GM12872 (cell line): ENCODE data around the gene CPD.

Experiments
- TF ChIP-seq, protein P1 (sequence below): IDR thresholded peaks from 3 replicates; pipeline ENCODE4 v1.5.1; 2011; ENCODE audit warnings: low read depth, mild to moderate bottlenecking, low read length, moderate library complexity; ENCODE audit not compliant: insufficient read depth

Gene CPD

DNA sequence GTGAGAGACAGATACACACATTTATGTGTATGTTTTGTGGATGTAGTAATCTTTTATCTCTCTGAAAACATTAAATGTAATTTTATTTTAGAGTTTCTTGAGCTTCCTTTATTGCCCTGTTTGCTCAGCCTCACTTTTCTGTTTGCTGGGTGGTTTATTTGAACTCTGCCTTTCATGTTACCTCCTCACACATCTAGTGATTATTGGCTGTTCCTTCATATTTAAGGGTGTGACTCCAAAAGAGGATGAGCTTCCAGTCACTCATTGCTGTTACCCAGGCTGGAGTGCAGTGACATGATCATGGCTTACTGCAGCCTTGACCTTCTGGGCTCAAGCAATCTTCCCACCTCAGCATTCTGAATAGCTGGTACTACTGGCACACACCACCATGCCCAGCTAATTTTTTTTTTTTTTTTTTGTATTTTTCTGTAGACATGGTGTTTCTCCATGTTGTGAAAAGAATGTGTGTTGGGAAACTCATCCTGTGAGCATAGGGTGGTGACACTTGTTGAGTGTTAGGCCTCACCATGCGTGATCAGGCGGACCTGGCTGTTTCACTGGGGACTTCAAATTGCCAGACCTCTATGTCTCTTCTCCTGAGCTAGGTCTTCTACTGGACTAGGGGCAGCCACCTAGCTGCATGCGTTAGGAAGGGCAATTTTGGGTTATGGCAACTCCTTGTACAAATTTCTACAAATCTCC is 136.3 kb downstream of the CPD start:
- TF ChIP-seq, protein P1, sequence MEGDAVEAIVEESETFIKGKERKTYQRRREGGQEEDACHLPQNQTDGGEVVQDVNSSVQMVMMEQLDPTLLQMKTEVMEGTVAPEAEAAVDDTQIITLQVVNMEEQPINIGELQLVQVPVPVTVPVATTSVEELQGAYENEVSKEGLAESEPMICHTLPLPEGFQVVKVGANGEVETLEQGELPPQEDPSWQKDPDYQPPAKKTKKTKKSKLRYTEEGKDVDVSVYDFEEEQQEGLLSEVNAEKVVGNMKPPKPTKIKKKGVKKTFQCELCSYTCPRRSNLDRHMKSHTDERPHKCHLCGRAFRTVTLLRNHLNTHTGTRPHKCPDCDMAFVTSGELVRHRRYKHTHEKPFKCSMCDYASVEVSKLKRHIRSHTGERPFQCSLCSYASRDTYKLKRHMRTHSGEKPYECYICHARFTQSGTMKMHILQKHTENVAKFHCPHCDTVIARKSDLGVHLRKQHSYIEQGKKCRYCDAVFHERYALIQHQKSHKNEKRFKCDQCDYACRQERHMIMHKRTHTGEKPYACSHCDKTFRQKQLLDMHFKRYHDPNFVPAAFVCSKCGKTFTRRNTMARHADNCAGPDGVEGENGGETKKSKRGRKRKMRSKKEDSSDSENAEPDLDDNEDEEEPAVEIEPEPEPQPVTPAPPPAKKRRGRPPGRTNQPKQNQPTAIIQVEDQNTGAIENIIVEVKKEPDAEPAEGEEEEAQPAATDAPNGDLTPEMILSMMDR: no peak

DNA sequence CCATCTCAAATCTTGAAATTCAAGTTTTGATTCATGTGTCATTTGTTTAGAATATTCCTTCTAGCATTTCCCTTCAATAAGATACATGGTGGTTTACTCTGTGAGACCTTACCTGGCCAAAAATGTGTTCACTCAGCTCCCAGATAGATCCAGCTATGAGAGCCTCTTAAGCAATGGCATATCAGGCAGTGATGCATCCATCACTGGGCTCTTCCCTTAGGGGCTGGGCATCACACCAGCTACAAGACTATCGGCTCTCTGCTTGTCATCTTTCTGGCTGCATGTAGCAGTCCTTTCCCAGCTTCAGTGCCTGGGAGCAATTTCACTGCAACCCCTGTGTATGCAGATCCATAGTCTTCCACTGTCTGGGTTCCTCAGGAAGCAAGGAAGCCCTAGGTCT is 139.1 kb downstream of the CPD start:
- TF ChIP-seq, protein P1: no peak

DNA sequence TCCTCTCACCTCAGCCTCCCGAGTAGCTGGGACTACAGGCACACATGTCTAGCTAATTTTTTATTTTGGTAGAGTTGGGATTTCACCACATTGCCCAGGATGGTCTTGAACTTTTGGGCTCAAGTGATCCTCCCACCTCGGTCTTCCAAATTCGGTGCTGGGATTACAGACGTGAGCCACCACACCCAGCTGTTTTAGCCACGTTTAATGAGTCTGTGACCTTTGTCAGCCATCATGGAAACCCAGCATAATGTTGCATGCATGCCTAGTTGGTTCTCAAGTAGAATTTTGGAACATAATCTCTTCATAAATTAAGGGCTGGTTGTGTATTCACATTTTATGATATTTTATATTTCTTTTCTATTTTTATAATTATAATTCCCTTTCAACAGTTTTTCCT is 140.4 kb downstream of the CPD start:
- TF ChIP-seq, protein P1: no peak
